ENCODE results near the gene LKAAEAR1. TPM values are rescaled to one million over a fixed set of nuclear protein-coding genes. Genes with fewer than 3 reads are reported as not detected.
A peak's percentile ranks its signal among the peaks of the same experiment; 100 is the strongest.

Gene LKAAEAR1
- total RNA-seq, 2 donors from 2014 or later = not detected

- DNase-seq = no peak
- no peak overlapping the region for H3K27ac Mint-ChIP-seq
- H3K9ac ChIP-seq (ENCODE audit: extremely low read depth, low read length, poor library complexity, severe bottlenecking) = no peak overlapping the region
- H3K4me1 Mint-ChIP-seq = peaks cover 12% of the 10 kb centered on the region
- 96% methylated on average over 9 of the region's 9 CpGs; no CpG with 5 or more reads in 1 of the 2 experiments for WGBS, 2 experiments (ENCODE audit: insufficient coverage in 1 of 2, insufficient read length in 1 of 2)
- peaks cover 16% of the 10 kb centered on the region for H3K4me1 ChIP-seq (ENCODE audit: control insufficient read depth, insufficient read depth, low read length)
- no peak overlapping the region for H3K27ac ChIP-seq (ENCODE audit: low read depth, low read length)
- H3K9me3 Mint-ChIP-seq = no peaks in the 10 kb centered on the region
- no peak overlapping the region for H3K4me3 ChIP-seq (ENCODE audit: low read length)
- no peaks in the 10 kb centered on the region for H3K36me3 Mint-ChIP-seq (ENCODE audit: low read depth)
- TF ChIP-seq CTCF (conservative IDR thresholded peaks at IDR 0.05) = no peak
- H3K27me3 ChIP-seq (ENCODE audit: control insufficient read depth, insufficient read depth, low read length, poor library complexity, severe bottlenecking) = peaks cover 58% of the 10 kb centered on the region
- H3K36me3 ChIP-seq (ENCODE audit: control insufficient read depth, insufficient read depth, low read length) = no peaks in the 10 kb centered on the region
- H3K4me3 Mint-ChIP-seq = no peak overlapping the region
- peaks cover 57% of the 10 kb centered on the region for H3K27me3 Mint-ChIP-seq (ENCODE audit: insufficient read depth)
- no peaks in the 10 kb centered on the region for H3K9me3 ChIP-seq (ENCODE audit: control insufficient read depth, low read length)
These were observed 40.4 kb downstream of the LKAAEAR1 start for GRCh38 chr20:64043768-64044167.

DNA sequence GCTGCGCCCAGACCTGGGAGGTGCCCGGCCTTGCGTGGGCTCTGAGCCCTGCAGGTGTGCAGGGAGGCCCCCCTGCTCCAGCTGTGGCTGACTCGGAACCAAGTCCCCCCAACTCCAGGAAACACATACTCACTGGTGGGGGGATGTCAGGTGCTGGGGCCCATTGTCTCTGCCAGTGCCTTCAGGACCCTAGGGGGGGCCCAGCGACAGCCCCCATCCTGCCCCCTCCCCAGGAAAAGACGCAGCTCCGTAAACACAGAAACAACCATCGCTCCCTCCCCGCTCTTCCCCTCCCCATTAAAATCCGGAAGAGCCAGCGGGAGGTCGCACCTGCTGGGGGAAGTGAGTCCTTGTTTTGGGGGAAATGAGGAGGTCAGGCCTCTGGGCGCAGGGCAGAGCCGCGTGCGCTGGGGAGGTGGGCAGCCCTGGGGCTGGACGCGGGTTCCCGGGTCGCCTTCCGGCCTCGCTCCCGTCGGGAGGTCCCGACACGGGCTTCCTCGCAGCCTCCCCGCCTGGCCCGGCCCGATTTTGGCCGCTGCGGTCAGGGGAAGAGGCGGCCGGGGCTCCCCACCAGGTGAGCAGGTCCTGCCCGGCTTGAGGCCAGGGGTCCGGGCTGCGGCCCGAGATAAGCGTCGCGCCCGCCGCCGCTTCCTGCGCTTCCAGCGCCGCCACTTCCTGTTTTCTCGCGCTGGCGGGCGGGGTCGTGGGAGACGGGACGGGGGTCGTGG, 42.0 kb downstream of the LKAAEAR1 start:
- no peak for DNase-seq
- H3K36me3 ChIP-seq (ENCODE audit: control insufficient read depth, insufficient read depth, low read length) = no peaks in the 10 kb centered on the region
- H3K4me3 ChIP-seq (ENCODE audit: low read length) = peak overlapping the region; percentile 23
- H3K9me3 ChIP-seq (ENCODE audit: control insufficient read depth, low read length) = no peaks in the 10 kb centered on the region
- peaks cover 16% of the 10 kb centered on the region for H3K4me1 ChIP-seq (ENCODE audit: control insufficient read depth, insufficient read depth, low read length)
- H3K27ac ChIP-seq (ENCODE audit: low read depth, low read length) = no peak overlapping the region
- peaks cover 14% of the 10 kb centered on the region for H3K4me1 Mint-ChIP-seq
- peaks cover 50% of the 10 kb centered on the region for H3K27me3 ChIP-seq (ENCODE audit: control insufficient read depth, insufficient read depth, low read length, poor library complexity, severe bottlenecking)
- WGBS, 2 experiments (ENCODE audit: insufficient coverage in 1 of 2, insufficient read length in 1 of 2) = 18 to 19% methylated on average over 23 to 46 of the region's 55 CpGs
- no peak overlapping the region for H3K9ac ChIP-seq (ENCODE audit: extremely low read depth, low read length, poor library complexity, severe bottlenecking)
- no peaks in the 10 kb centered on the region for H3K9me3 Mint-ChIP-seq
- peak overlapping the region; percentile 46 for H3K4me3 Mint-ChIP-seq
- no peak overlapping the region for H3K27ac Mint-ChIP-seq
- no peaks in the 10 kb centered on the region for H3K36me3 Mint-ChIP-seq (ENCODE audit: low read depth)
- peaks cover 53% of the 10 kb centered on the region for H3K27me3 Mint-ChIP-seq (ENCODE audit: insufficient read depth)
- TF ChIP-seq CTCF (conservative IDR thresholded peaks at IDR 0.05) = no peak

- H3K27ac Mint-ChIP-seq = no peak overlapping the region
- peaks cover 14% of the 10 kb centered on the region for H3K4me1 Mint-ChIP-seq
- Histone ChIP-seq H3K4me1 (ENCODE audit: control insufficient read depth, insufficient read depth, low read length) (peaks cover 16% of the 10 kb centered on the region), H3K4me3 (ENCODE audit: low read length) (peak overlapping the region; percentile 23), H3K9ac (ENCODE audit: extremely low read depth, low read length, poor library complexity, severe bottlenecking) (no peak overlapping the region), H3K36me3 (ENCODE audit: control insufficient read depth, insufficient read depth, low read length) (no peaks in the 10 kb centered on the region), H3K27me3 (ENCODE audit: control insufficient read depth, insufficient read depth, low read length, poor library complexity, severe bottlenecking) (peaks cover 45% of the 10 kb centered on the region), H3K9me3 (ENCODE audit: control insufficient read depth, low read length) (no peaks in the 10 kb centered on the region), H3K27ac (ENCODE audit: low read depth, low read length) (no peak overlapping the region)
- no peaks in the 10 kb centered on the region for H3K36me3 Mint-ChIP-seq (ENCODE audit: low read depth)
- no peak for TF ChIP-seq CTCF (conservative IDR thresholded peaks at IDR 0.05)
- H3K9me3 Mint-ChIP-seq = no peaks in the 10 kb centered on the region
- H3K4me3 Mint-ChIP-seq = peak overlapping the region; percentile 46
- DNase-seq = no peak
- peaks cover 48% of the 10 kb centered on the region for H3K27me3 Mint-ChIP-seq (ENCODE audit: insufficient read depth)
- 27 to 67% methylated on average over 2 to 6 of the region's 11 CpGs for WGBS, 2 experiments (ENCODE audit: insufficient coverage in 1 of 2, insufficient read length in 1 of 2)
These were observed 42.5 kb downstream of the LKAAEAR1 start for GRCh38 chr20:64041781-64042053.
